Measurements from ENCODE around the gene TMIGD1. TPM values are rescaled to one million over a fixed set of nuclear protein-coding genes. Genes with fewer than 3 reads are reported as not detected.

Gene TMIGD1, protein sequence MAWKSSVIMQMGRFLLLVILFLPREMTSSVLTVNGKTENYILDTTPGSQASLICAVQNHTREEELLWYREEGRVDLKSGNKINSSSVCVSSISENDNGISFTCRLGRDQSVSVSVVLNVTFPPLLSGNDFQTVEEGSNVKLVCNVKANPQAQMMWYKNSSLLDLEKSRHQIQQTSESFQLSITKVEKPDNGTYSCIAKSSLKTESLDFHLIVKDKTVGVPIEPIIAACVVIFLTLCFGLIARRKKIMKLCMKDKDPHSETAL
- not detected for polyA plus RNA-seq (2012; ENCODE audit: low read depth, missing spikeins)

DNA sequence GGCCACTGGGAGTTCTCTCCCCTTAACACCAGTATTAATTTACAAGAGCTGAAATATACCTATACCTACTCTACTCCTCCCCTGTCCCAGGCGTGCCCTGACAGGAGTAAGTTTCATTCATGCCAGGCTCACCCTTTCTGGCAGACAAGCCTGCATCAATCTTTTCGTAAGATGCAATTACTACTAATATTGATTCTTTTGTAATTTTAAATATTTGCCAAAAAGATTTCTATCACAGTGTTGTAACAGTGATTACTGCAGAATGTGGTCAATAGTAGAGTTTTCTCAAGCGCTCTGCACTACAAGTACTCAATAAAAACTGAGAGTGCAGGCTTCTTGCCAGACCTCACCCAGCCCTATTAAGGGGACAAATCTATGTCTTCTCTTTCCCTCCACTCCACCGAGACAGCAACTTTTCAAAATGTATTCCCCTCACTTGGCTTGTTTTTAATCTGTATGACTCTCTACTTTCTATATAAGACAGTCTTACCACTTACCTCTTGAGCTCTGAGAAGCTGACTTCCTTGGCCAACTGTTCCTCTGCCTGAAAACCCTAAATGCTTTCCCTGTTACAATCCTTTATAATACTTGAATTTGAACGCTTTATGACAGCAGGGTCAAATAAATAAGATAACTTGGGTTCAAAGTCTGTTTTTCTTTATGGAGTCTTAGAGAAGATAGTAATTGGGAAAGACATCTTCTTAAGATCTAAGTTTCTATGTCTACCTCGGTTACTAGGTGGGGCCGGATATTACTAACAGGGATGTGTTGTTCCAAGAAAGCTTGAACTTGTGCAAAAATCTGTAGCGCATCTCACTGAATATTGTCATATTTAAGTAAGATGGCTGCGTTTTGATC, at the start of gene TMIGD1:
TMIGD1 (minus strand) TSS at position 555 of the 858 bp plus-strand sequence. CDS start 1,924 bp downstream, outside the sequence.
- FAIRE-seq (no peak), DNase-seq (ENCODE audit: insufficient read length, low spot score) (no peak)
- TF ChIP-seq POU2F2 (IDR thresholded peaks at IDR 0.05; ENCODE audit: low read depth, low read length) (no peak), POLR2A (IDR thresholded peaks at IDR 0.05; ENCODE audit: low read depth, low read length) (no peak), PAX5 (IDR thresholded peaks at IDR 0.05; ENCODE audit: insufficient read depth, low read length, severe bottlenecking) (no peak)

DNA sequence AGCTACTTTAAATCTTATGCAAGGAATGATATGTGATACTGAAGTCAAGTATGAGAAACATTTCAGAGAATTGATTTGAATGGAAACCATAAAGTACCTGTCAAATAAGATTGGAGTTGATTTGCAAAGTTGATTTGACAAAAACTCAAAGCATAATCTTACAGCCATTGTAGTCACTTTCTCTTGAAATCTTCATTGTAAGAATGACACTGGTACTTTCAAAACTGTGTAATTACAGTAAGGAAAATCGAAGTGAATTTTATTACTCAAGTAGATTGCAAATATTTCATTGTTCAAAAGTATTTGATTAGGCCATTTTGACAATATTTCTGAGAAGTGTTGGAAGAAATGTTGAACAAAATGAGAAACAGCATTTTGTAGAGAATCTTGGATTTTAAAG, 48.5 kb upstream of the TMIGD1 start:
- TF ChIP-seq POLR2AphosphoS5 (IDR thresholded peaks at IDR 0.05; ENCODE audit: low read depth, low read length) (no peak), POU2F2 (IDR thresholded peaks at IDR 0.05; ENCODE audit: low read depth, low read length) (no peak), TAF1 (IDR thresholded peaks at IDR 0.05; ENCODE audit: low read depth, low read length) (no peak), SPI1 (IDR thresholded peaks at IDR 0.05; ENCODE audit: low read depth, low read length) (no peak), PAX5 (IDR thresholded peaks at IDR 0.05; ENCODE audit: insufficient read depth, low read length, severe bottlenecking) (no peak), POLR2A (IDR thresholded peaks at IDR 0.05; ENCODE audit: low read depth, low read length) (no peak)
- no peak for DNase-seq (ENCODE audit: insufficient read length, low spot score)
- no peak for FAIRE-seq

DNA sequence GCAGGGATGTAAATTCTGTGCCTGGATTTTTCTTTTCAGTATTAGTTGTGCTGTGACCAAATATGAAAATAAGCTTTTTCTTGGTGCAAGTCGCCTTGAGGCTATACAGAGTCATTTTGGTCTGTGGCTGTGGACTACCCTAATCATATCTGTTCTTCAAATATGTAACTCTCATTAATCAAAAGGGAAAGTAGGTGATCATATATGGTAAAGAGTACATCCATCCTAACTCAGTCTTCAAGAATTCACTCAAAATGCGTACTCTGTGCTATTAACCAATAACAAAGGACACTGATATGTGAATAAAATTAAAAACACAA, 47.4 kb upstream of the TMIGD1 start:
- FAIRE-seq = no peak
- no peak for TF ChIP-seq TAF1 (IDR thresholded peaks at IDR 0.05; ENCODE audit: low read depth, low read length)
- no peak for TF ChIP-seq SPI1 (IDR thresholded peaks at IDR 0.05; ENCODE audit: low read depth, low read length)
- TF ChIP-seq POLR2AphosphoS5 (IDR thresholded peaks at IDR 0.05; ENCODE audit: low read depth, low read length) = no peak
- TF ChIP-seq POU2F2 (IDR thresholded peaks at IDR 0.05; ENCODE audit: low read depth, low read length) = no peak
- no peak for TF ChIP-seq PAX5 (IDR thresholded peaks at IDR 0.05; ENCODE audit: insufficient read depth, low read length, severe bottlenecking)
- TF ChIP-seq POLR2A (IDR thresholded peaks at IDR 0.05; ENCODE audit: low read depth, low read length) = no peak
- DNase-seq (ENCODE audit: insufficient read length, low spot score) = no peak

DNA sequence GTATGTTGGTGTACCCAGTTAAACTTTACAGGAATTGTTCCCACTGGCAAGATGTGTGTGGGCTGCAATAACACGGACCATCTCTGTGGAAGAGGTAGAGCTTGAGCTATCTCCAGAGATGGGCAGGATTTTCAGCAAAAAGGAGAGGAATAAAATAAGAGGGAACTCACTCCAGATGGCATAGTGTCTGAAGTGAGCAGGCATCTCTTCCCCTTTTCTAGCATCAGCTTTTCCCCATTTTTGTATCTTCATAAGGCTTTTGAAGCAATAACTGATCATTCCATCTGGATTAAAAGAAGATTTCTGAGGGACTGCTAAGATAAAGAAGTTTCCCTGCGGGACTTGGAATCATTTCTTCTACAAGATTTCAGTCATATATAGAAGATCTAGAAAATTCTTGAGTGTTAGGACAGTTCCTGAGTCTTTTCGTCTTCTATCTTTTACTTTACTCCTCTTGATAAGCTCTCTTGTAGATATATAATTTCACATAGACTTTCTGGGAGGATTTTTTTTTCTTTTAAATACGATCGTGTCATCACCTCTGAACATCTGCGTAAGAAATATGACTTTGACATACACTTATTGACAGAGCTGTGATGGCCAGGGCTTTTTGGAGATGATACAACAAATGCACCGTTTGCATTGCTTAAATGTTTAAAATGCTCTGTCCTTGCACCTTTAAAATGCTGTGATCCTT, 46.9 kb upstream of the TMIGD1 start:
- DNase-seq (ENCODE audit: insufficient read length, low spot score) = no peak
- no peak for FAIRE-seq

DNA sequence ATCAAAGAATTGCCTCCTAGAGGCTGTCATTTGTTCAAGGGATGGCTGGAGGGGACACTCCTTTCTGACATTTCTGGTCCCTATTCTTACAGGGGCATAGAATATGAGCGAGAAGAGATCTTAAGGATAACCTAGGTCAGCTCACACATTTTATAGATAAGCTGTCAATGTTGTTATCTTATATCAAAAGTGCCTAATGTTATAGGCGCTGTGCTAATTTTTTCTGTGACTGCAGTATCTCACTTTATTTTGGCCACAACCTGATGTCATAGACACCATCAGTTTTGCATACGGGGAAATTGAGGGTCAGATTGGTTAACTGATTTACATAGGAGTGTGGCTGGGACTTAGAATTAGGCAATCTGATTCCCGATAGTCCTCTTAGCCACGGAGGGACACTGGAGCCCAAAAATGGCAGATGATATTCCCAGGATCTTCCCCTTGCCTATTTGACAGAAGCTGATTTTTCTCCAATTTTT, 46.1 kb upstream of the TMIGD1 start:
- DNase-seq (ENCODE audit: insufficient read length, low spot score) (no peak), FAIRE-seq (peak; percentile 76)
- no peak for TF ChIP-seq POLR2A (IDR thresholded peaks at IDR 0.05; ENCODE audit: low read depth, low read length)
- TF ChIP-seq POLR2AphosphoS5 (IDR thresholded peaks at IDR 0.05; ENCODE audit: low read depth, low read length) = no peak
- no peak for TF ChIP-seq PAX5 (IDR thresholded peaks at IDR 0.05; ENCODE audit: insufficient read depth, low read length, severe bottlenecking)
- no peak for TF ChIP-seq TAF1 (IDR thresholded peaks at IDR 0.05; ENCODE audit: low read depth, low read length)
- no peak for TF ChIP-seq SPI1 (IDR thresholded peaks at IDR 0.05; ENCODE audit: low read depth, low read length)
- peak; percentile 92 for TF ChIP-seq POU2F2 (IDR thresholded peaks at IDR 0.05; ENCODE audit: low read depth, low read length)

More for the DNA sequence above, 46.9 kb upstream of the TMIGD1 start:
- no peak for TF ChIP-seq POLR2A (IDR thresholded peaks at IDR 0.05; ENCODE audit: low read depth, low read length)
- no peak for TF ChIP-seq POLR2AphosphoS5 (IDR thresholded peaks at IDR 0.05; ENCODE audit: low read depth, low read length)
- TF ChIP-seq PAX5 (IDR thresholded peaks at IDR 0.05; ENCODE audit: insufficient read depth, low read length, severe bottlenecking) = no peak
- no peak for TF ChIP-seq TAF1 (IDR thresholded peaks at IDR 0.05; ENCODE audit: low read depth, low read length)
- no peak for TF ChIP-seq SPI1 (IDR thresholded peaks at IDR 0.05; ENCODE audit: low read depth, low read length)
- TF ChIP-seq POU2F2 (IDR thresholded peaks at IDR 0.05; ENCODE audit: low read depth, low read length) = no peak

DNA sequence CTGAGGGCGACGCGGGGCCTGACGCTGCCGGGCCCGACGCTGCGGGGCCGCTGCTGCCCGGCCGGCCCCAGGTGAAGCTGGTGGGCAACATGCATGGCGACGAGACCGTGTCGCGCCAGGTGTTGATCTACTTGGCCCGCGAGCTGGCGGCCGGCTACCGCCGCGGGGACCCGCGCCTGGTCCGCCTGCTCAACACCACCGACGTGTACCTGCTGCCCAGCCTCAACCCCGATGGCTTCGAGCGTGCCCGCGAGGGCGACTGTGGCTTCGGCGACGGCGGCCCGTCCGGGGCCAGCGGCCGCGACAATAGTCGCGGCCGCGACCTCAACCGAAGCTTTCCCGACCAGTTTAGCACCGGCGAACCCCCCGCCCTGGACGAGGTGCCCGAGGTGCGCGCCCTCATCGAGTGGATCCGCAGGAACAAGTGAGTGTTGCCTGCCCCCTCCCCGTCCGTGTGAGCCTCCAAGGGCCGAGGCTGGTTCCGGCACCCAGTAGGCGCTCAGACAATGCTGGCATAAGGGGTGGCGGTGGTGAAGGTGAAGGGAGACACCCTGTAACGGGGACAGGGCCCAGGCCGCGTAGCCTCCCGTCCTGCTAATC, 45.5 kb upstream of the TMIGD1 start:
- FAIRE-seq = peak; percentile 63
- TF ChIP-seq SPI1 (IDR thresholded peaks at IDR 0.05; ENCODE audit: low read depth, low read length) (no peak), POLR2AphosphoS5 (IDR thresholded peaks at IDR 0.05; ENCODE audit: low read depth, low read length) (no peak), POLR2A (IDR thresholded peaks at IDR 0.05; ENCODE audit: low read depth, low read length) (no peak), TAF1 (IDR thresholded peaks at IDR 0.05; ENCODE audit: low read depth, low read length) (no peak), POU2F2 (IDR thresholded peaks at IDR 0.05; ENCODE audit: low read depth, low read length) (no peak), PAX5 (IDR thresholded peaks at IDR 0.05; ENCODE audit: insufficient read depth, low read length, severe bottlenecking) (no peak)
- DNase-seq (ENCODE audit: insufficient read length, low spot score) = no peak

DNA sequence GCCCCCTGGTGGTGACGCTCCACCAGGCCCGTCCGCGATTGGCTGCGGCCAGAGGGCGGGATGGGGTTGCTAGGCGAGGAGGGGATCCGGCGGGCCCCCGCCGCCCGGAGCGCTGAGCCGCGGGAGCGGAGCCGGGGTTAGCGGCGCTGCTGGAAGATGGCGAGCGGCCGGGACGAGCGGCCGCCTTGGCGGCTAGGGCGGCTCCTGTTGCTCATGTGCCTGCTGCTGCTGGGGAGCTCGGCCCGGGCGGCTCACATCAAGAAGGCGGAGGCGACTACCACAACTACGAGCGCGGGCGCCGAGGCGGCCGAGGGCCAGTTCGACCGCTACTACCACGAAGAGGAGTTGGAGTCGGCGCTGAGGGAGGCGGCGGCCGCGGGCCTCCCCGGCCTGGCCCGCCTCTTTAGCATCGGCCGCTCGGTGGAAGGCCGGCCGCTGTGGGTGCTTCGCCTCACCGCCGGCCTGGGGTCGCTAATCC, 45.0 kb upstream of the TMIGD1 start, which contains the start of gene CPD:
CPD (plus strand) TSS at position 103 of the 478 bp plus-strand sequence; CDS start at position 157, 54 bp downstream.
- DNase-seq (ENCODE audit: insufficient read length, low spot score) (peak; percentile 91), FAIRE-seq (peak; percentile 97)
- peak; percentile 53; the same call in 1 of the 2 replicates for TF ChIP-seq TAF1 (IDR thresholded peaks at IDR 0.05; ENCODE audit: low read depth, low read length)
- no peak for TF ChIP-seq SPI1 (IDR thresholded peaks at IDR 0.05; ENCODE audit: low read depth, low read length)
- TF ChIP-seq POLR2A (IDR thresholded peaks at IDR 0.05; ENCODE audit: low read depth, low read length) = peak; percentile 50; the same call in 1 of the 2 replicates
- TF ChIP-seq POLR2AphosphoS5 (IDR thresholded peaks at IDR 0.05; ENCODE audit: low read depth, low read length) = peak; percentile 50; the same call in 1 of the 2 replicates
- no peak for TF ChIP-seq PAX5 (IDR thresholded peaks at IDR 0.05; ENCODE audit: insufficient read depth, low read length, severe bottlenecking)

DNA sequence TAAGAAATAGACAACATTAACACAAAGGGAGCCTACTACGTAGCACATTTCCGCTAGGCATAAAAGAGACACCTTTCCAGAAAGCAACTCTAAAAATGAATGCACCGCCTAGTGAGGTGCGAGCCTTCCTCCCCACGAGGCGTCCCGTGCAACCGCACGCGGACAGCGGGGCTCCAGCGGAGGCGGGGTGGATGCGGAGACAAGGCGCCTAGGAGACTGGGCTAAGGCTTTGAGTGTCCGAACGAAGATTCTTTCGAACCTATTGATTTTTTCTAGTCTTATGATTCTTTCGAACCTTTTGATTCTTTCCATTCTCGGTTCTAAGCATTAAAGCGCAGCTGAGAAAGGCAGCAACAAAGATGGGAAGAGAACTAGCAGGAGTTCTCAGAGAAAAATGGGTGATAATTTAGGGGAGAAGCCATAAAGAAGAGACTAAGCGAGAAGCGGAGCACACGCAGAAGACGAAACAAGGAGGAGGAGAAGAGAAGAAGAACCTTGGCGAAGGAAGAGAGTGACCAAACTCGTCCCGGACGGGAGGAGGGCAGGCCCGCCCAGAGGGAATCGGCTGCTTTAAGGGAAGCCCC, 44.5 kb upstream of the TMIGD1 start:
- FAIRE-seq (no peak), DNase-seq (ENCODE audit: insufficient read length, low spot score) (no peak)
- TF ChIP-seq POLR2AphosphoS5 (IDR thresholded peaks at IDR 0.05; ENCODE audit: low read depth, low read length) (no peak), POU2F2 (IDR thresholded peaks at IDR 0.05; ENCODE audit: low read depth, low read length) (no peak), PAX5 (IDR thresholded peaks at IDR 0.05; ENCODE audit: insufficient read depth, low read length, severe bottlenecking) (no peak), SPI1 (IDR thresholded peaks at IDR 0.05; ENCODE audit: low read depth, low read length) (no peak), TAF1 (IDR thresholded peaks at IDR 0.05; ENCODE audit: low read depth, low read length) (no peak), POLR2A (IDR thresholded peaks at IDR 0.05; ENCODE audit: low read depth, low read length) (no peak)
